ENCODE results near the gene MYO1D. TPM values are rescaled to one million over a fixed set of nuclear protein-coding genes. Genes with fewer than 3 reads are reported as not detected.

Gene MYO1D
- total RNA-seq, 1 experiment from 2014 or later, result 29.9 TPM

DNA sequence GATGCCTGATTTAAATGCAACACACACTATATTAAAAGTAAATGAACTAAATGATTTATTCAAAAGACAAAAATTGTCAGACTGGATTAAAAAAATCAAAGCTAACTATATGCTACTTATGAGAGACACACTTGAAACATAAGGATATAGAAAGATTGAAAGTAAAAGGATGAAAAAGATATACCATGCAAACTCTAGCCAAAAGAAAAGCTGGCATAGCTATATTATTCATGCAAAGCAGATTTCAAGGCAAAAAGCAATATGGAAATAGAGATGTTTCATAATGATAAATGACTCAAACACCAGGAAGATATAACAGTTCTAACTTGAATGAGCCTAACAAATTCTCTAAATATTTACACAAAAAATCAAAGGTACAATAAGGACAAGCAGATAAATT is 149.2 kb downstream of the MYO1D start (continued):
- TF ChIP-seq, protein P1, sequence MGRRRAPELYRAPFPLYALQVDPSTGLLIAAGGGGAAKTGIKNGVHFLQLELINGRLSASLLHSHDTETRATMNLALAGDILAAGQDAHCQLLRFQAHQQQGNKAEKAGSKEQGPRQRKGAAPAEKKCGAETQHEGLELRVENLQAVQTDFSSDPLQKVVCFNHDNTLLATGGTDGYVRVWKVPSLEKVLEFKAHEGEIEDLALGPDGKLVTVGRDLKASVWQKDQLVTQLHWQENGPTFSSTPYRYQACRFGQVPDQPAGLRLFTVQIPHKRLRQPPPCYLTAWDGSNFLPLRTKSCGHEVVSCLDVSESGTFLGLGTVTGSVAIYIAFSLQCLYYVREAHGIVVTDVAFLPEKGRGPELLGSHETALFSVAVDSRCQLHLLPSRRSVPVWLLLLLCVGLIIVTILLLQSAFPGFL (CRISPR knock-in tag; IDR thresholded peaks at IDR 0.05; ENCODE audit: borderline replicate concordance), result no peak
- TF ChIP-seq GTF2I (CRISPR knock-in tag; conservative IDR thresholded peaks at IDR 0.05) (no peak), KAT7 (CRISPR knock-in tag; IDR thresholded peaks at IDR 0.05; ENCODE audit: borderline replicate concordance) (no peak), ZNF671 (CRISPR knock-in tag; IDR thresholded peaks at IDR 0.05) (no peak), SP1 (CRISPR knock-in tag; conservative IDR thresholded peaks at IDR 0.05) (no peak), ZNF396 (CRISPR knock-in tag; IDR thresholded peaks at IDR 0.05; ENCODE audit: borderline replicate concordance) (no peak), NR2C2 (CRISPR knock-in tag; IDR thresholded peaks at IDR 0.05) (no peak), ZNF138 (CRISPR knock-in tag; conservative IDR thresholded peaks at IDR 0.05) (no peak), ZNF232 (CRISPR knock-in tag; IDR thresholded peaks at IDR 0.05) (no peak)
- TF ChIP-seq, protein P2, sequence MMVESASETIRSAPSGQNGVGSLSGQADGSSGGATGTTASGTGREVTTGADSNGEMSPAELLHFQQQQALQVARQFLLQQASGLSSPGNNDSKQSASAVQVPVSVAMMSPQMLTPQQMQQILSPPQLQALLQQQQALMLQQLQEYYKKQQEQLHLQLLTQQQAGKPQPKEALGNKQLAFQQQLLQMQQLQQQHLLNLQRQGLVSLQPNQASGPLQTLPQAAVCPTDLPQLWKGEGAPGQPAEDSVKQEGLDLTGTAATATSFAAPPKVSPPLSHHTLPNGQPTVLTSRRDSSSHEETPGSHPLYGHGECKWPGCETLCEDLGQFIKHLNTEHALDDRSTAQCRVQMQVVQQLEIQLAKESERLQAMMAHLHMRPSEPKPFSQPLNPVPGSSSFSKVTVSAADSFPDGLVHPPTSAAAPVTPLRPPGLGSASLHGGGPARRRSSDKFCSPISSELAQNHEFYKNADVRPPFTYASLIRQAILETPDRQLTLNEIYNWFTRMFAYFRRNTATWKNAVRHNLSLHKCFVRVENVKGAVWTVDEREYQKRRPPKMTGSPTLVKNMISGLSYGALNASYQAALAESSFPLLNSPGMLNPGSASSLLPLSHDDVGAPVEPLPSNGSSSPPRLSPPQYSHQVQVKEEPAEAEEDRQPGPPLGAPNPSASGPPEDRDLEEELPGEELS (CRISPR knock-in tag; IDR thresholded peaks at IDR 0.05), result no peak
- TF ChIP-seq, protein P3, sequence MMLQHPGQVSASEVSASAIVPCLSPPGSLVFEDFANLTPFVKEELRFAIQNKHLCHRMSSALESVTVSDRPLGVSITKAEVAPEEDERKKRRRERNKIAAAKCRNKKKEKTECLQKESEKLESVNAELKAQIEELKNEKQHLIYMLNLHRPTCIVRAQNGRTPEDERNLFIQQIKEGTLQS (CRISPR knock-in tag; conservative IDR thresholded peaks at IDR 0.05), result no peak

DNA sequence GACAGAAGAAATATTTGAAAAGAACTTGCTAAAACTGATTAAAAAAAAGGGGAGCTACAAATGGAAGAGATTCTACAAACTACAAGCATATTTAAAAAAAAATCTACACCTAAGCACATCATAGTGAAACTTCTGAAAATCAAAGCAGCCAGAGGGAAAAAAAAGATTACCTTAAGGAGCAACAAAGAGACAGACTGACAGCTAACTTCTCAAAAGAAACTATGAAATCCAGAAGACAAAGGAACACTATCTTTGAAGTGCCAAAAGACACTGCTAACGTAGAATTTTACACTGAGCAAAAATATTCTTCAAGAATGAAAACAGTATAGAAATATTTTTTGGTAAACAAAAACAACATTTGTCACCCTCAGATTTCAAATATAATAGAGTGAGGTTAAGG is 151.2 kb downstream of the MYO1D start:
- TF ChIP-seq ZNF317 (CRISPR knock-in tag; IDR thresholded peaks at IDR 0.05; ENCODE audit: borderline replicate concordance, low read depth), result peak; percentile 80; the same call in 1 of the 2 replicates
- no peak for TF ChIP-seq TCF7 (CRISPR knock-in tag; IDR thresholded peaks at IDR 0.05; ENCODE audit: low read depth)
- CTCF ChIA-PET, result no interaction called here
- H3K4me1 Mint-ChIP-seq, result no peaks in the 10 kb centered on the region
- H3K4me3 Mint-ChIP-seq, result no peak overlapping the region
- POLR2A ChIA-PET, result no interaction called here
- H3K9me3 Mint-ChIP-seq, result peaks cover 13% of the 10 kb centered on the region
- peaks cover 18% of the 10 kb centered on the region for H3K36me3 Mint-ChIP-seq
- no peaks in the 10 kb centered on the region for H3K27me3 Mint-ChIP-seq (ENCODE audit: low read depth)
- DNase-seq (ENCODE audit: low spot score) (no peak), ATAC-seq (no peak)
- no peak overlapping the region for H3K27ac Mint-ChIP-seq

DNA sequence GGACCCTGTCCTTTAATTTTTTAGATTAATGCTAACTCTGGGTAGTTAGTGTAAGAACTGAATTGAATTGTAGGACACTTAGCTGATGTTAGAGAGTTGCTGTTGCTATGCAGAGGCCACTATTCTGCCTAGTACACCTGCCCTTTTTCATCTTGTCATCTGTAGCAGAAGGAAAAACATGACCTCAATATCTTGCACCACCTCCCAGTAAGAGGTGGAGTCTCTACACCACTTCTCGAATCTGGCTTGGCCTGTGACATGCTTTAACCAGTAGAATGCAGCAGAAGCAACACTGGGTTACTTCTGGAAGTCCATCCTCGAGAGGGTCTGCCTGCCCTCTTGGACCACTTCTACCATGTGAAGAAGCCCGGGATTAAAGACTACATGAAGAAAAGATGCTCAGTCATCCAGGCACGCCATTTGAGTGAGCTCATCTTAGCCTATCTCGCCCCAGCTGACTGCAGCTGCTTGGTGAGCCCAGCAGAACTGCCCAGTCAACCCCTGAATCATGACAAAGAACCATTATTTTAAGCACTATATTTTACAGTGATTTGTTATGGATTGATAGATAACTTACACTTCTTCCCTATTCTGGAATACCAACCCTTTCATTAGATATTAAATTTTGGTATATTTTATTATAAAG is 153.5 kb downstream of the MYO1D start:
- no peak overlapping the region for H3K27ac Mint-ChIP-seq
- ChIA-PET CTCF (interaction anchor here (2.6 kb wide), 1 partner anchor 64 kb away, joined by 7 read pairs; no protein-coding TSS in a partner anchor), POLR2A (no interaction called here)
- no peak overlapping the region for H3K4me3 Mint-ChIP-seq
- no peaks in the 10 kb centered on the region for H3K4me1 Mint-ChIP-seq
- no peaks in the 10 kb centered on the region for H3K27me3 Mint-ChIP-seq (ENCODE audit: low read depth)
- DNase-seq (ENCODE audit: low spot score) (no peak), ATAC-seq (no peak)
- H3K9me3 Mint-ChIP-seq, result peaks cover 13% of the 10 kb centered on the region
- H3K36me3 Mint-ChIP-seq, result peaks cover 18% of the 10 kb centered on the region
- no peak for TF ChIP-seq NR1H2 (CRISPR knock-in tag; IDR thresholded peaks at IDR 0.05)
- TF ChIP-seq, protein P4, sequence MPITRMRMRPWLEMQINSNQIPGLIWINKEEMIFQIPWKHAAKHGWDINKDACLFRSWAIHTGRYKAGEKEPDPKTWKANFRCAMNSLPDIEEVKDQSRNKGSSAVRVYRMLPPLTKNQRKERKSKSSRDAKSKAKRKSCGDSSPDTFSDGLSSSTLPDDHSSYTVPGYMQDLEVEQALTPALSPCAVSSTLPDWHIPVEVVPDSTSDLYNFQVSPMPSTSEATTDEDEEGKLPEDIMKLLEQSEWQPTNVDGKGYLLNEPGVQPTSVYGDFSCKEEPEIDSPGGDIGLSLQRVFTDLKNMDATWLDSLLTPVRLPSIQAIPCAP (CRISPR knock-in tag; IDR thresholded peaks at IDR 0.05), result no peak
- TF ChIP-seq, protein P5, sequence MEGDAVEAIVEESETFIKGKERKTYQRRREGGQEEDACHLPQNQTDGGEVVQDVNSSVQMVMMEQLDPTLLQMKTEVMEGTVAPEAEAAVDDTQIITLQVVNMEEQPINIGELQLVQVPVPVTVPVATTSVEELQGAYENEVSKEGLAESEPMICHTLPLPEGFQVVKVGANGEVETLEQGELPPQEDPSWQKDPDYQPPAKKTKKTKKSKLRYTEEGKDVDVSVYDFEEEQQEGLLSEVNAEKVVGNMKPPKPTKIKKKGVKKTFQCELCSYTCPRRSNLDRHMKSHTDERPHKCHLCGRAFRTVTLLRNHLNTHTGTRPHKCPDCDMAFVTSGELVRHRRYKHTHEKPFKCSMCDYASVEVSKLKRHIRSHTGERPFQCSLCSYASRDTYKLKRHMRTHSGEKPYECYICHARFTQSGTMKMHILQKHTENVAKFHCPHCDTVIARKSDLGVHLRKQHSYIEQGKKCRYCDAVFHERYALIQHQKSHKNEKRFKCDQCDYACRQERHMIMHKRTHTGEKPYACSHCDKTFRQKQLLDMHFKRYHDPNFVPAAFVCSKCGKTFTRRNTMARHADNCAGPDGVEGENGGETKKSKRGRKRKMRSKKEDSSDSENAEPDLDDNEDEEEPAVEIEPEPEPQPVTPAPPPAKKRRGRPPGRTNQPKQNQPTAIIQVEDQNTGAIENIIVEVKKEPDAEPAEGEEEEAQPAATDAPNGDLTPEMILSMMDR (IDR thresholded peaks at IDR 0.05), result no peak
- no peak for TF ChIP-seq NFYB (CRISPR knock-in tag; conservative IDR thresholded peaks at IDR 0.05; ENCODE audit: low read depth)
- TF ChIP-seq, protein P6, sequence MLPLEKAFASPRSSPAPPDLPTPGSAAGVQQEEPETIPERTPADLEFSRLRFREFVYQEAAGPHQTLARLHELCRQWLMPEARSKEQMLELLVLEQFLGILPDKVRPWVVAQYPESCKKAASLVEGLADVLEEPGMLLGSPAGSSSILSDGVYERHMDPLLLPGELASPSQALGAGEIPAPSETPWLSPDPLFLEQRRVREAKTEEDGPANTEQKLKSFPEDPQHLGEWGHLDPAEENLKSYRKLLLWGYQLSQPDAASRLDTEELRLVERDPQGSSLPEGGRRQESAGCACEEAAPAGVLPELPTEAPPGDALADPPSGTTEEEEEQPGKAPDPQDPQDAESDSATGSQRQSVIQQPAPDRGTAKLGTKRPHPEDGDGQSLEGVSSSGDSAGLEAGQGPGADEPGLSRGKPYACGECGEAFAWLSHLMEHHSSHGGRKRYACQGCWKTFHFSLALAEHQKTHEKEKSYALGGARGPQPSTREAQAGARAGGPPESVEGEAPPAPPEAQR (CRISPR knock-in tag; IDR thresholded peaks at IDR 0.05), result no peak
- TF ChIP-seq, protein P7, sequence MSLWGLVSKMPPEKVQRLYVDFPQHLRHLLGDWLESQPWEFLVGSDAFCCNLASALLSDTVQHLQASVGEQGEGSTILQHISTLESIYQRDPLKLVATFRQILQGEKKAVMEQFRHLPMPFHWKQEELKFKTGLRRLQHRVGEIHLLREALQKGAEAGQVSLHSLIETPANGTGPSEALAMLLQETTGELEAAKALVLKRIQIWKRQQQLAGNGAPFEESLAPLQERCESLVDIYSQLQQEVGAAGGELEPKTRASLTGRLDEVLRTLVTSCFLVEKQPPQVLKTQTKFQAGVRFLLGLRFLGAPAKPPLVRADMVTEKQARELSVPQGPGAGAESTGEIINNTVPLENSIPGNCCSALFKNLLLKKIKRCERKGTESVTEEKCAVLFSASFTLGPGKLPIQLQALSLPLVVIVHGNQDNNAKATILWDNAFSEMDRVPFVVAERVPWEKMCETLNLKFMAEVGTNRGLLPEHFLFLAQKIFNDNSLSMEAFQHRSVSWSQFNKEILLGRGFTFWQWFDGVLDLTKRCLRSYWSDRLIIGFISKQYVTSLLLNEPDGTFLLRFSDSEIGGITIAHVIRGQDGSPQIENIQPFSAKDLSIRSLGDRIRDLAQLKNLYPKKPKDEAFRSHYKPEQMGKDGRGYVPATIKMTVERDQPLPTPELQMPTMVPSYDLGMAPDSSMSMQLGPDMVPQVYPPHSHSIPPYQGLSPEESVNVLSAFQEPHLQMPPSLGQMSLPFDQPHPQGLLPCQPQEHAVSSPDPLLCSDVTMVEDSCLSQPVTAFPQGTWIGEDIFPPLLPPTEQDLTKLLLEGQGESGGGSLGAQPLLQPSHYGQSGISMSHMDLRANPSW (CRISPR knock-in tag; conservative IDR thresholded peaks at IDR 0.05; ENCODE audit: low read depth), result no peak
- no peak for TF ChIP-seq FOXK1 (CRISPR knock-in tag; IDR thresholded peaks at IDR 0.05)
- no peak for TF ChIP-seq TCF7 (CRISPR knock-in tag; IDR thresholded peaks at IDR 0.05; ENCODE audit: low read depth)
- TF ChIP-seq GABPB1 (CRISPR knock-in tag; IDR thresholded peaks at IDR 0.05), result no peak
- no peak for TF ChIP-seq ZNF671 (CRISPR knock-in tag; IDR thresholded peaks at IDR 0.05)
- TF ChIP-seq OVOL2 (CRISPR knock-in tag; IDR thresholded peaks at IDR 0.05; ENCODE audit: borderline replicate concordance), result no peak
